ENCODE results near the gene NEUROG1. TPM values are rescaled to one million over a fixed set of nuclear protein-coding genes. Genes with fewer than 3 reads are reported as not detected.

NEUROG1 gene, protein sequence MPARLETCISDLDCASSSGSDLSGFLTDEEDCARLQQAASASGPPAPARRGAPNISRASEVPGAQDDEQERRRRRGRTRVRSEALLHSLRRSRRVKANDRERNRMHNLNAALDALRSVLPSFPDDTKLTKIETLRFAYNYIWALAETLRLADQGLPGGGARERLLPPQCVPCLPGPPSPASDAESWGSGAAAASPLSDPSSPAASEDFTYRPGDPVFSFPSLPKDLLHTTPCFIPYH
- not detected for total RNA-seq

DNA sequence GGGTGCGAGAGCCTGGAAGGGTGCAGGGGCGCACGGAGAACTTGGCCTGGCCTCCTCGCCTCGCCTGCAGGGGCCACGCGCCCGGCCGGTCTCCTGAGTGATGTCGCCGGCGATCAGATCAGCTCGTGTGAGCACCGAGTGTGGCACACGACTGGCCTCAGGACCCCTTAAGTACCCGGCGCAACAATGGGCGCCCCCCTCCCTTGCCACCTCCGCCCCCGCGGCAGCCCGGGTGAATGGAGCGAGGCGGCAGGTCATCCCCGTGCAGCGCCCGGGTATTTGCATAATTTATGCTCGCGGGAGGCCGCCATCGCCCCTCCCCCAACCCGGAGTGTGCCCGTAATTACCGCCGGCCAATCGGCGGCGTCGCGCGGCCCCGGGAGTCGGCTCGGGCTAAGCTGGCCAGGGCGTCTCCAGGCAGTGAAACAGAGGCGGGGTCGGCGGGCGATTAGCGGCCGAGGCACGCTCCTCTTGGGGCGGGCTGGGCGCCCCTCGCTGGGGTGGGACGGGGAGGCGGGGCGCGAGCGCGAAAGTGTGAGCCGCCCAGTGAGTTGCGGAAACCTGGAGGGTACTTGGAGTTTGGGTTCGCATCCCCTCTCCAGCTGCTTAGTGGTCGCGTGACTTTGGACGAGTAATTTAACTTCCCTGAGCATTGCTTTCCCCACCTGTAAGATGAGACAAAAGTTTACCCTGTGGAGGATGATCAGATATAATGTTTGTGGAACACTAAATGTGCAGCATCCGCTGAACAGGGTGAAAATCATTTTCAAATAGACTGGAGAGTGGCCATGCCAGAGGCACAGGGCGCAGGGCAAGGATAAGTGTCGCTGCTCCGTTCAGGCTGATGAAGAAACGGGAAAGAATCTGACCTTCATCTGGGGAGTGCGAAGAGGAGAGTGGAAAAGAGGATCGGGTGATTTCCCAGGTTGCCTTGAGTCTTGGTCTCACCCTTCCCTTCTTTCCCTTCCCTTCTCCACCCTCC, at the start of gene NEUROG1:
NEUROG1 (minus strand) TSS at position 145 of the 982 bp plus-strand sequence. CDS start 274 bp downstream, outside the sequence.
- TF ChIP-seq, protein P1, sequence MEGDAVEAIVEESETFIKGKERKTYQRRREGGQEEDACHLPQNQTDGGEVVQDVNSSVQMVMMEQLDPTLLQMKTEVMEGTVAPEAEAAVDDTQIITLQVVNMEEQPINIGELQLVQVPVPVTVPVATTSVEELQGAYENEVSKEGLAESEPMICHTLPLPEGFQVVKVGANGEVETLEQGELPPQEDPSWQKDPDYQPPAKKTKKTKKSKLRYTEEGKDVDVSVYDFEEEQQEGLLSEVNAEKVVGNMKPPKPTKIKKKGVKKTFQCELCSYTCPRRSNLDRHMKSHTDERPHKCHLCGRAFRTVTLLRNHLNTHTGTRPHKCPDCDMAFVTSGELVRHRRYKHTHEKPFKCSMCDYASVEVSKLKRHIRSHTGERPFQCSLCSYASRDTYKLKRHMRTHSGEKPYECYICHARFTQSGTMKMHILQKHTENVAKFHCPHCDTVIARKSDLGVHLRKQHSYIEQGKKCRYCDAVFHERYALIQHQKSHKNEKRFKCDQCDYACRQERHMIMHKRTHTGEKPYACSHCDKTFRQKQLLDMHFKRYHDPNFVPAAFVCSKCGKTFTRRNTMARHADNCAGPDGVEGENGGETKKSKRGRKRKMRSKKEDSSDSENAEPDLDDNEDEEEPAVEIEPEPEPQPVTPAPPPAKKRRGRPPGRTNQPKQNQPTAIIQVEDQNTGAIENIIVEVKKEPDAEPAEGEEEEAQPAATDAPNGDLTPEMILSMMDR (IDR thresholded peaks at IDR 0.05; ENCODE audit: low read depth): no peak

DNA sequence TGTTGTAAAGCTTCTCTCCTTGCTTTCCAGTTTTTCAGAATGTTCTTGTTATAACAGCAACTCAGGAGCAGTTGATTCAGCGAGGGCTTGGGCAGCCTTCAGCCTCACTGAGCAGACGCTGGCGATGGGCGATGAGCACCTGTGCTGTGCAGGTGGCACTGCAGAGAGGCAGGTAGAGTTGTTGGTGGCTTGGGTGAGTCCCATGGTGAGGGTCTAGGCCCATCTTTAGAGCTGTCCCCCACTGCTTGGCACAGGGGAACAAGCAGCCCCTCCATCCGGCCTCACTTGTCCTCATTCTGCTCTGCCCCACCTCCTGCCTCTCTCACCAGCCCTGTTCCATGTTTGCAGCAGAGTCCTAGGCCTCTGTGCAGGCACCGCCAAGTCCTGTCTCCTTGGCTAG, 49.2 kb upstream of the NEUROG1 start:
- TF ChIP-seq, protein P1 (IDR thresholded peaks at IDR 0.05; ENCODE audit: low read depth): no peak

DNA sequence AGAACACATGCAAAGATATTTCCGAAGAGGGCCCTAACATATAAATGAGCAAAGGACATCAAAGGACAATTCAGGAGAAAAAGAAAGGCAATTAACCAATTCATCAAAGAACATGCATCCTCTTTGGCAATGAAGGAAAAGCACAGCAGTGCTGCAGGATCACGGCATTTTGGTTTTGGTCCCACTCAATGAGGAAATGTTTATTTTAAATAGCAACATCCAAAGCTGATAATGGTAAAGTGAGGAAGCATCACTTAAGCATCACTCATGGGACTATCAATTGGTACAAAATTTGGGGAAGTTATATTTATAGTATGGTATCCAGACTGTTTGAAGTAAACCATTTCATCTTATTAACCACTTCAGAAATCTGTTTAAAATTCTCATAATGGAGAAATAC, 48.5 kb upstream of the NEUROG1 start:
- TF ChIP-seq, protein P1 (IDR thresholded peaks at IDR 0.05; ENCODE audit: low read depth): no peak

DNA sequence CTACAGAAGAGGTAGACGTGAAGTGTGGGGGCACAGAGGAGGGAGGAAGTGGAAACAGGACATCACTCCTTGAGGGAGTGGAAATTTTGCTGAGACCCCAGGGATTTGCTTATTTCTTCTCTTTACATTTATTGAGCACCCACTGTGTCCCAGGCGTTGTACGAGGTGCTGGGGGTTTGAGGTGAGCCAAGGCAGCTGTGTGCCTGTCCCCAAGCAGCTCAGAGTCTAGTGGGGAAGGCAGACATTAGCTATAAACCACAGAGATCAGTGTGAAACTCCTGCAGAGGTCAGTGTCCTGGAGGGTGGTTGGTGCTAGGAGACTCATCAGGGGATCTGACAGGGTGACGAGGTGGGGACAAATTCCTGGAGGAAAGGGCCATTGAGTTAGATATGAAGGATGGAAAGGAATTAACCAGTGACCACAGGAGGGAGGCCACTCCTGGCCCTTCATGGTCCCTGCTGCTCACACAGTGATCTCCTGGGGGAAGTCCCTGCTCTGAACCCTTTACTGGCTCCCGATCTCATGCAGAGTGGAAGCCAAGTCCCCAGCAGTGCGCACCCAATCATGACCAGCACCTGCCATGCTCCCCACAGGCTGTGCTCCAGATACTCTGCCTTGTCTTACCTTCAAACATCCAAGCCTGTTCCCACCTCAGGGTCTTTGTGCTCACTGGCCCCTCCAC, 46.5 kb upstream of the NEUROG1 start:
- TF ChIP-seq, protein P1 (IDR thresholded peaks at IDR 0.05; ENCODE audit: low read depth): no peak

DNA sequence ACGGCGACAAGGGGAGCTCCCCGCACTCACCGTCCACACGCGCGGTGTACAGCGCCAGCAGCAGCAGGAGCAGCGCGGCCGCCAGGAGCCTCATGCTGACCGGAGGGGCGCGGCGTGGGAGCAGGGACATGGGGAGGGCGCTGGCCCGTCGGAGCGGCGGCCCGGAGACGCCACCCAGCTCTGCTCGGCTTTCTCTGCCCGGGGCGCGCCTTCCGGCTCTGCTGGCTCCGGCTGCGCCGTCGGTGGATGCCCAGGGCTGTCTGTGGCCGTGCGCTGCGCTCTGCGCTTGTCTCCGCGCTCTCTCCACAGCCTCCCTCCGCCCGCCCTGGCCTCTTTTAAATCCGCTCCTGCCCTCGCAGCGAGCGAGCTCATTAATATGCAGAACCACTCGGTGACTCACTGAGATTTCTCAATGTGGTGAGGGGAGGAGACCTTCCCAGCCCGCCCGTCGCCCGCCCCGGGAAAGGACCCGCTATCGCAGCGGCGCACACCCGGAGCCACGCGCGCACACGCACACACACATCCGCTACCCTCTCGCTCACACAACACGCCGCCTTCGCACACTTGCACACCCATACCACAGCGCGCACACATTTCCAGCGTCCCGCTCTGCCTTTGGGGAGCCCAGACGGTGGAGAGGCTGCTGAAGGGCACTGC, 43.0 kb upstream of the NEUROG1 start, which contains the start of gene CXCL14:
CXCL14 (minus strand) TSS at position 307 of the 657 bp plus-strand sequence; CDS start at position 94, 213 bp downstream.
- TF ChIP-seq, protein P1 (IDR thresholded peaks at IDR 0.05; ENCODE audit: low read depth): no peak

DNA sequence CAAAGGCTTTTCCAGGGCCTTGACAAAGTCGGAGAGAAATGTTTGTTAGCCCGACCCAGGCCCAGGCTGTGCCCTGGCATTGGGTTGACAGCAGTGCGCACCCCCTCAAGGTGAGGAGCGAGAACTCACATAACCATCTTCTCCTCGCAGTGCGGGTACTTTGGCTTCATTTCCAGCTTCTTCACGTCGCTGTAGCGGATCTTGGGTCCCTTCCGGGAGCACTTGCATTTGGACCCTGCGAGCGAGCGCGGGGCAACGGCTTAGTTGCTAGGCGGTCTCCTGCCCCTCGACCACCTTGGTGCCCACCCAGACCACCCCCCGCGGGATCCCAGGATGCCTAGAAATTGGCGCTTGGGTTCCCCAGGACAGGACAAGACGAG, 42.5 kb upstream of the NEUROG1 start:
- TF ChIP-seq, protein P1 (IDR thresholded peaks at IDR 0.05; ENCODE audit: low read depth): no peak
